Activated CD4-positive, alpha-beta T cell treated with anti-CD3 and anti-CD28 coated beads for 48 hours (primary cell): ENCODE data around the gene MRNIP.
A peak's percentile ranks its signal among the peaks of the same experiment; 100 is the strongest.

Source experiments
- DNase-seq: peaks from one replicate; pipeline ENCODE4 v3.0.0-alpha.2; 2020

The MRNIP gene

DNA sequence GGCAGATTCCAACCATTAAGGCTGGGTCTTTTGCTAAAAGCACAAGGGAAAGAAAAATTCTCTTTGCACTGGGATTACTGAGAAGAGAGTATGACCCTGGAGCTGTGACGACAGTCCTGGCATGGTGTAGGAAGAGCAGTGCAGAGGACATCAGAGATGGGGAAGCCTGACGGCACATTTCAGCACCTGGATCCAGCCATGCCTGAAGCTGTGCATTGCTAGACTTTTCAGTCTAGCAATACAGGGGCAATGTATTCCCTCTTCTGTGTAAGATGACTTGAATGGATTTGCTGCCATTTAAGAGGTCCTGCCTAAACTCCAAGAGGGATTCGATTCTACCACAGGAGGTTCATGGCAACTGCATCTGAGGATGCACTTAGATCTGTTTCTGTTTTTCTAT is 12.3 kb upstream of the MRNIP start:
- DNase-seq: no peak

DNA sequence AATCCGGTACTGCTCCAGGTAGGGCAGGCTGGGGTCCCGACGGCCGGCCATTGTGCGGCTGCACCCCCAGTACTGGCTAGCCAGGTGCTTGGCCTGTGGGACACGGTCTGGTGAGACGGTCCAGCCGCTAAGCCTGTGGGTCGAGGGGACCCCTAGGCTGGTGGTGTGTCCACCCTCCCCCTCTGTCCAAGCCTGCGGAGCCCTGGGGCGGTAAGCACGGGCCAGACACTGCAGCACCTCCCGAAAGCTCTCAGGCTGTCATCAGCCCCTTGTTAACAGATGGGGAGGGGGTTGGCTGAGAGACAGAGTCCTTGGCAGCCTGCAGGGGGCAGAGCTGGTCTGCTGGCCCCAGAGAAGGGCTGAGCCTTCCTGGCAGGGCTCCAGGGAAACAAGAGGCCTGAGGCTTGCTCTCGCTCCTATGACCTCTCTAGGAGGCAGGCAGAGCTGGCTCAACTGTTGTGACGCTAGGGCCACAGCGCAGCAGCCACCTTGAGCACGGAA is 11.8 kb upstream of the MRNIP start:
- DNase-seq: peak; percentile 32

DNA sequence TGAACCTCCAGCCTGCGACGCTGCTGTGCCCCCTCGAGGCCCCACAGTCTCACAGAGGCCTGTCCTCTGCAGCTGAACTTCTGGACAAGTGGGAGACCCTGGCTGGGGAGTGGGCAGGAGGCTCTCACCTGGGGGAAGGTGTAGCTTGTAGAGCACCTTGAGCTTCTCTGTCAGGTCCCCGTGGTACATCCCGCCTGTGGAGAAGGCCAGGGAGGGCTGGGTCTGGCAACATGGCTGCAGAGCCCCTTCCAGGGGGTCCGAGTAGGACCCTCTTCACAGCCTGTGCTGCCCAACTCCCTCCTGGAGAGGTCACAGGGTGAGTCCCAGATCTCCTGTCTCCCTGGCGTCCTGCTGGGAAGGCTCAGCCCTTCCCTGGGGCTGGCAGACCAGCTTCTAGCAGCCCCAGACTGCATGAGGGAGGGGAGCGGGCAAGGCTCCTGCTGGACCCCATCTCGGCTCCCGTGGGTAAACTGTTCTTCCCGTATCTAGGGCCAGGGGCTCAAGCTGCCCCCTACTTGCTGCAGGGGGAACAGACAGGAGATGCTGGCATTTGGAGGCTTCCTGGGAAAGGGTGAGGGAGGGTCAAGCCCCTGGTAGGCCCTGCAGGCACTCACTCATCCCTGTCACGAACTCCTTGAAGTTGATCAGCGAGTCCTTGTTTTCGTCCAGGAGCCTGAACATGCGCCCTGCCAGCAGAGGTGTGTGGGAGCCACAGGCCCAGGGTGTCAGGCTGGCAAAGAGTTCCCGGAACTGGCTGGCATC is 11.2 kb upstream of the MRNIP start:
- DNase-seq: no peak

DNA sequence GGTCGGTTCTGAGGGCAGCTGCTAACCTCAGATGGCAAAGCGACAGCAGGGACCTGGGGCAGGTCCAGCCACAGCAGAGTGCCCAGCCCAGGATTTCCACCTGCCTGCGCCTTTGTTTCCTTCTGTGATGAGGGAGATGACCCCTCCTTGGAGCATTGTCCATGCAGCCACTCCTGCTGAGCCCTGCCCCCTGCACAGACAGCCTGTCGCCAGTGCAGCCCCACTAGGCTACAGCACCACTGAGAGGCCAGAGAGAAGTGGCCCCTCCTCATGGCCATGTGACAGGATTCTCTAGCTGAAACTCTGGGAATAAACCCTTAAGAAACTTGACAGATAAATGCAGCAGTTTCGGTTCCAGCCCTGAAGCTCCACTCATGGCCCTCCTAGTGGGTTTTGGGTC is 10.5 kb upstream of the MRNIP start:
- no peak for DNase-seq

DNA sequence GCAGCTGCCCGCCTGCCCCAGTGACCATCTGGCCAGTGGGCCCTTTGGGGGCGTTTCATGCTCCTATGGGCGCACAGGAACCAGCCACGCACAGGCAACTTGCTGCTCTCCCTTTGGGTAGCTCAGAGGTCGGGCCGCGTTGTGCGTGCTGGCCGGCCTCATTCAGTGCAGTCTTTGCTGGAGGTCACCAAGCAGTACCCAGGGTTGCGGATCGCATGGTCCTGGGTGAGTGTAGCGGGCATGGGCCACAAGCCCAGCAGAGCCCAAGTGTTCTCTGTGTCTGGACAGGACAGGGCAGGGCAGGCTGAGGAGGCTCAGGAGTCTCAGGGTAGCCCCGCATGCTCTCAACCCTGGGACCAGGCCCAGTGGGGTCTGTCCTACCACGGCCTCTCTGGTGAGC is 9.9 kb upstream of the MRNIP start:
- no peak for DNase-seq

DNA sequence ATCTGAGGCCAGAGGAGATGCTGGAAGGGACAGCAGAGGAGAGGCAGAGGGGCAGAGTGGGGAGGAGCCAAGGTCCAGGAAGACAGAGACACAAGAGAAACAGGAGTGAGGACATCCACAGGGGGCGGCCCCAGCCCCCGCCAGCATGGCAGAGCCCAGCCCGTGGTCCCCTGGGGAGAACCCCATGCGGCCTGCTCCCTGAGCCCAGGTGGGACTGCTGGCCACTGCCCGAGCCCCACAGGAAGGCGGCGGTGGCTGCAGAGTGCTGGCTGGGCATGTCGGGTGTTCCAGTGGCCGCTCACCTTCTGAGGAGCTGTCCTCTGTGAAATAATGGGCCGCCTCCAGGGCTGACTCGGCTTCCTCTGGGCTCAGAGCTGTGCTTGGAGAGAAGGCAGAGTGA is 8.9 kb upstream of the MRNIP start:
- no peak for DNase-seq

DNA sequence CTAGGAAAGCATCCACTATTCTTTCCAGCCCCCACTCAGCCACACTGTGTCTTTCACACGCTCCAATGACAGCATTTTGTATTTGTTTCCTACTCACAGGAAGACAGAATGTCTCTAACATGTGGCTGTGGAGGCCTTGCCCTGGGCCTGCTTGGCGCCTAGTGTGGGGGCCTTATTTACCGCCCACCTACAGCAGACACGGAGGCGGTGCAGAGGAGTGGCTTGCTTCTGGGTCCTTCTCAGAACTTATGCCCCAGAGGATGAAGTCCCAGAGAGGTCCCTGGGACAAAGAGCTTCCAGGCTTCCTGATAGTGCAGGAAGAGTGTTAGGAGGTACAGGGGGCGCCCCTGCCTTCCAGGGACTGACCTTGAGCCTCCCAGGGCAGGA is 8.5 kb upstream of the MRNIP start:
- DNase-seq: no peak

DNA sequence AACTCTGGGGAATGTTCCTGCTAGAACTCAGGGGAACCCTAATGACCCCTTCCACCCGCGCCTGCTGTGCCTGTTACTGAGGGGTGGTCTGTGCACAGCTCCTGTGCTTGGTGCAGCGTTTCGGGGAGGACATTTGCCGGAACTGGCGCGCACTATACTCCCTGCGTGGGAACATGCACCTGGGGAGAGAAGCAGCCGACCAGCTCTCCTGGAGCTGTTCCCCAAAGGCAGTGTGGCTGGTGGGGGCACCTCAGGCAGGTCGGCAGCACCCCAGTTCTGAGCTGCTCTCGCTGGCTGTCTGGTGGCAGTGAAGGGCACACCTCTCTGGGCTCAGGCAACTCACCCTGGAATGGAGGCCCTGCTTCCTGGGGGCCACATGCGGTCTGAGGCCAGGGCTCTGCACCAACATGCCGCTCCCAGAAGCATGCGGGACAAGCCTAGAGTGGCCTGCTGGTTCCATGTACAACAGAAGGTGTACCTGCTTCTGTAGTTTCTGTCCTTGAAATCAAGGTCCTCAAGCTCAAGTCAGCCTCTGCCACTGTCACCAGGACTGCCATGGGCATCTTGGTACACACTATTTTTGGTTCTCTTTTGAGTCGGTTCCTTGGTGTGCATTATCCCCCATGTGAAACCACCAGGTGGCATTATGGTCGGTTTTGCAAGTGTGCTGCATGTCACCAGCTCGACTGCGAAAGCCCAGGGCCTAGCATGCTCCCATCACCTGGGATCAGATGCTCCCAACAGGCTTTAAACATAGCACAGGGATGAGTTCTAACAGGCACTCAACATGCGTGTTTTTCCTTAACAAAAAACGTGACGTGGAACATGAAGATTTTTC is 7.8 kb upstream of the MRNIP start:
- DNase-seq: peak; percentile 52

DNA sequence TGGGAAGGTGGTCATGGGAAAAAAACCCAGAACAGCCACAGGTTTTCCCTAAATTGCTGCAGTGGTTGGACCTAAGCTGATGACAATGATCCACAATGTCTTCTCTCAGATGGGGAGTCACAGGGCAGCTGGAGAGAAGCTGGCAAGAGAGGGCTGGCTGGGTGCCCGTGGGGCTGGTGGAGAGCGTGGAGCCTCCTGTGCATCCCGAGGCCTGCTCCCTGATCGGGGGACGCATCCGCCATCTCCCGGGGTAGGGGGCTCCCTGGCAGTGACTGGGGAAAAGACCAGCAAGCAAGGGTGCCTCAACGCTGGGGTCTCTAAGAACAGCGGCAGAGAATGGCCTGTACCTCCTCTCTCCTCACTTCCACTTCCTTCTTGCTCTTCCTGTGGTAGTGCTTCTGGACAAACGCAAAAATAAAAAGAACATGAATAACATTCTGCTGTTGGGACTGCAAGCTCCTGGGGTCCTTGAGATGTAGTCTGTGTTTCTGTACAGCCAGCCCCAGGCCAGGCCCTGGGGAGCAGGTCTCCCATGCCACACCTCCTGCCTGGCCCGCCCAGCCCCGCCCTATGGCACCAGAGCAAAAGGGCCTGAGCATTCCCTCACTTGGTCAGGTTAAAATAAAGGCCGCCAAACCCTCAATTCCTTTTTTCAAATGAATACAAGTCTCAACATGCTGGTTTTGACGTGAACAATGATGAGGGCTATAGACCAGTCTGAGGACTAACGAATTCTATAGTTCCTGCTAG is 7.0 kb upstream of the MRNIP start:
- no peak for DNase-seq

DNA sequence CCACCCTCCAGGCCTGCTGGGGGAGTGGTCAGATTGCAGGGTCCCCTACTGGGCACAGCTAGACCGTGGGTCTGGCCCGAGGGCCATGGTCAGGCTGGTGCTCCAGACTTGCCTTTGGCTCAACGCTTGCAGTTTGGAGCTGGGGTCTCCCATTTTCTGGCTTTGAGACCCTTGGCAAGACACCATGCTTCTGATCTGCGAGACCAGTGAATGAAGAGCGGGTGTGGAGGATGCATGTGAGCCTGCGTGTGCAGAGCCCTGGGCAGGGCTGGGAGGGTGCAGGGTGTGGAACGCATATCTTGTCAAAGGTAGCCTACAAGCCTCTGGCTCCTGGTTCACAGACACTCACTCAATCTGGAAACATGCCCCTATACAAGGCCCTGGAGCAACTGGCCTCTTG is 6.1 kb upstream of the MRNIP start:
- DNase-seq: no peak

DNA sequence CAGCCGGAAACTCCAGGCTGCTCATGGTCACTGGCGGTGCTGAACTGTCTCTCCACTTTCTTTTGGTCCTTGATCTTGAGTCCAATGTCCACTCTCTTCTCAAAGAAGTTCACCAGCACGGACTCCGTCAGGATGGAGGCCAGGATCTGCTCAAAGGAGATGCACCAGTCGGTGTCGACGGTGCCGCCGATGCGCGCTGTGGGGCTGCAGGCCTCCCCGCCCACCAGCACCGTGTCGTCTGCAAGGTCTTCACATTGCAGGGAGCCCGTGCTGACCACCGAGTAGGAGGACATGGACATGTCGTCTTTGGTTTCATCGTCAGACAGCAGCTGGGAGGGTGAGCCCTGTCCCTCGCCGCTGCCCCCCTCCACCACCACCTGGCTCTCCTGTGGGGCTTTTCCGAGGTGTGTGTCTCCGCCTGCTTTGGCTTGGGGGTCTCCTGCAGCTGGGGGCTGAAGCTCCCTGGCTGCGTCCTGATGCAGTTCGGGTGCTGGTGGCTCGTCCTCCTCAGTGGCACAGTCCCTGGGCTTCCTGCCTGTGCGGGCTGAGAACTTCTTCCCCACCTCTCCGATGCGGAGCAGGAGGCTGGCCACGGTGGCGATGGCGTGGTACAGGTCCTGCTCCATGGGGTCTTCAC is 5.0 kb upstream of the MRNIP start:
- no peak for DNase-seq

DNA sequence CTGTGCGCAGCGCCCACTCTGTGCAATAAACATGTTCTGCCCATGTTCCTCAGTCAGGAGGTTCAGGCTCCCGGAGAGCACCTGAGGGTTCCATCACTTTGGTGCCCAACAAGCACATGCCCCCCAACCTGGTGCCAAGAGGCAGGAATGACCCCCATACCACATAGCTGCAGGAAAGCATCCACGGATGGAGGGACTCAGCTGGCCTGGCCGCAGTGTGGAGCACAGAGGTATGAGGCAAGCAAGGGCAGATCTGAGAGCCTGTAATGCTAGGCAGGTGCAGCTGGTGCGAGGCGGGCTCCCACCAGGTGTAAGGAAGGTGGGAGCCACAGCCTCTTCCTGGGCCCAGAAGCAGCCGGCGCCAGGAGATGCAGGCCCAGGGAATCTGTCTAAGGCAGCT is 4.3 kb upstream of the MRNIP start:
- DNase-seq: no peak

DNA sequence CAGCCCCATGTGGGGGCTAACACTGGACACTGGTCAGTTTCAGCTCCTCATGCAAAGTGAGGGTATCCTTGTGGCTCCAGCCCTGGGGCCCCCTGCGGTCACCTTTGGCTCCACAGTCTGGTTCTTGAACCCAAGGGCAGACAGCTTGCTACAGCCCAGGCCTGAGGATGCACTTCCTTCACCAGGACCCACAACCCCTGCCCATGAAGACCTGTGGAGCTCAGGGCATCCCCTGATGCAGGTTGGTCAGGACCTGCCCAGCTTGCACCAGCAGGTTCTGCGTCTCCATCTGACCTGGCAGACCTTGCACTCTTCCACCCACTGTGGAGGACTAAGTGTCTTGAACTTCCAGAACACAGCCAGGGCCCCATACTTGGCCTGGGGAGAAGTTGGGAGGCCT is 3.7 kb upstream of the MRNIP start:
- no peak for DNase-seq

DNA sequence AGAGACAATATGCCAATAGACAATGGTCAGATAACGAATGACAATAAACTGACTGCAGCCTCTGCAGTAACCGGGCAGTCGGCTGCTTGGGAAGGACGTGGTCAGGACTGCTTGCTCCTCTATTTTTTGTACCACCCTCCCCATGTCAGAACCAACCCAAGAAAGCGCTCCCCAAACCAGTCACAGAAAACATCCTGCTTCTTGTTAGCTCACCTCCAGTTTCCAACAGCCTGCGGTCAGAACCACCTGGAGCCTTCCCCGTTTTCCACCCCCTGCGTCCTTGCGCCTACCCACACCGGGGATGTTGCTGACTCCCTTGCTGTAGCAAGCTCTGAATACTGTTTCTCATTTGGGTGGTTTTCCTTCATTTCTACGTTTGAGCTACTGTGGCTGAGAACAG is 1.7 kb upstream of the MRNIP start:
- DNase-seq: no peak

DNA sequence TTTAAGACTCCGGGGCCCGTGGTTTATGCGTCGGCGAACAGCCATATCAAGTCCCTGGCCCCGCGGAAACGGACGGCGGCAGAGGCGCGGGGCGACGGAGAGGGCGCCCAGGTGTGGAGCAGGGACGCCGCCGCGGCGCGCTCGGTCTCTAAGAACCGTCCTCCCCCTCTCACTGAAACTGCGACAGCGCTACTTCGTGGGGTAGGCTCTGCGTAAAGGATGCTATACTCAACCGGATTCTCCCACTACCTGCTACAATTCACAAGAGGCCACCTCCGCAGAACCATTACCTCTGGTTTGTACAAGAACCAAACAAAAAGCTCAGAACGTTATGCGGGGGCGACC is 404 bp downstream of the MRNIP start:
- DNase-seq: peak; percentile 63

DNA sequence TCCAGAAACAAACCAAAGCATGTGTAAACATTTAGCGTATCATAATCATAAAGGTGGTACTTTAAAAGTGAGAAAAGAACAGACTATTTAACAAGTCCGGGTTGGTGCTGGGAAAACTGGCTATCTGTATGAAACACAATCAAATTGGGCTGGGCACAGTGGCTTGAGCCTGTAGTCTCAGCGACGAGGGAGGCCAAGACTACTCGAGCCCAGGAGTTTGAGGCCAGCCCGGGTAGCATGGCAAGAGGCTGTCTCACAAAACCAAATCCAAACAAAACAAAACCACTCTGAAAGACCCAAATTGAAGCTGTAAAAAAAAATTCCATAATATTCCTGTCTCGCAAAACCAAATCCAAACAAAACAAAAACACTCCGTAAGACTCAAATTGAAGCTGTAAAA is 4.3 kb downstream of the MRNIP start:
- no peak for DNase-seq

DNA sequence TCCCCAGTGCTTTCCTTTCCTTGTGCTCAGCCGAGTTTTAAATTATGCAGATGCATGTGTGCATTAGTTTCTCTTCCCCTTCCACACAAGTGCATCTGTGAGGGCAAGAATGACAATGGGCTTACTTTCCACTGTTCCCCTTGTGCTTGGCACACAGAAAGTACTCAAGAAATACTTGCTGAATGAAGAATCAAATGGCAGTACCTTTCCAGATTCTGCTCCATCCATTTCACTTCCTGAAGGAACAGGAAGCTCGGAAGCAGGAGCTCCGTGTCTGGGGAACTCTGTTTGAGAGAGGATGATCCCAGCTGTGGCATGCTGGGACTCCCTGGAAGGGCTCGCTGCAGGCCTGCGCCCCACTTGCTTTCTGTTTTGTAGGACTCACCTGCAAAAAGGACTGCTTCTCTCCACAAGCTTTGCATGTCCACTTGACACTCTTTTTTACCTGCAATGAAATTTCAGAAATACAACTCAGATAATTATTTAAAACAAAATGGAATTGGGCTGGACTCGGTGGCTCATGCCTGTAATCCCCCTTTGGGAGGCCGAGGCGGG is 5.5 kb downstream of the MRNIP start:
- DNase-seq: no peak

DNA sequence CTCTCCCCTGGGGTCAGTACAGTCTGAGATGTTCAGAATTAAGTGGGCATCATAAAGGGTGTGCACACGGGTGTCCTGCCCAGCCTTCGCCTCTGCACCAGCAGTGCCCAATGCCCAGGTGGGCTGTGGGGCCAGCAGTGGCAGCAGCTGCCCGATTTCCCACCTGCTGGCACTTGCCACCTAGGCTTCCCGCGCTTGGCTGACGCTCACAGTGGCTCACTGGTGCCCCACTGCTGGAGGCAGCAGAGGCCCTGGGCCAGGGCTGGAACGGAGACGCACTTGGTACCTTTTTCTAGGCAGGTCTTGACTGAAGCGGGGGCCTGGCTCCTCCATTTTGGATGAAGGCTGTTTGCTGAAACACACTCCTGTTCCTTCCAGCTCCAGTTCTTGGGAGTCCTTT is 17.0 kb downstream of the MRNIP start:
- no peak for DNase-seq

DNA sequence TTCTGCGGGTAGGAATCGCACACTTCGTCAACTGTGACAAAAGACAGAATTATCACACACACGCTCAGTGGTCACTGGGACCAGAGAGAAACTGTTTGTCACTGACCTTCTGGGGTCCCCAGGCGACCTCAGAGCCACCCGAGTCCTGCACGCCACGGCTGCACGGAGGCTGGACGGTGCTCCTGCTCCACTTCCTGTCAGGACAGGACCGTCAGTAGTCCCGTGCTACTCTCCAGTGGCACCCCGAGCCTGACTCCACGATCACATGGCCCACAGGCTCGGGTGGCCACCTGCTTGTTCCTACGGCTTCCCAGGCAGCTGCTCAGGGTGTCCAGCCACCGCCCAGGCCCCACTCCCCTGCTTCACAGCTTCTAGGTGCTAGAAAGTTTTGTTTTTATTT is 17.9 kb downstream of the MRNIP start:
- DNase-seq: no peak

DNA sequence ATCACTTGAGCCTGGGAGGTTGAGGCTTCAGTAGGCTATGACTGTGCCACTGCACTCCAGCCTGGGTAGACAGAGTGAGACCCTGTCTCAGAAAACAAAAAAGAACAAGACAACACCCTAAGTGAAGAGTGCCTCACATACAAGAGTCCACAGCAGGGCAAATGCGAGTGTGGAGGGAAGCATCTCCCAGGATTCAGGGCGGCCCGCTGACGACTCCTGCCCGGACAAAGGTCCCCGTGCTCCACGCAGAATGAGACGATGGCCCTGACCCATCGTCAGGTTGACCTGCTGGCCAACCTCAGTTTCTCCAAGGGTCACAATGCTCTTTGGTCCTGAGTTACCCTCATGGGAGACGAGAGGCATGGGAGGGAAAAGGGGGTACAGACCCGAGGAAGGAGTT is 18.3 kb downstream of the MRNIP start:
- DNase-seq: no peak

DNA sequence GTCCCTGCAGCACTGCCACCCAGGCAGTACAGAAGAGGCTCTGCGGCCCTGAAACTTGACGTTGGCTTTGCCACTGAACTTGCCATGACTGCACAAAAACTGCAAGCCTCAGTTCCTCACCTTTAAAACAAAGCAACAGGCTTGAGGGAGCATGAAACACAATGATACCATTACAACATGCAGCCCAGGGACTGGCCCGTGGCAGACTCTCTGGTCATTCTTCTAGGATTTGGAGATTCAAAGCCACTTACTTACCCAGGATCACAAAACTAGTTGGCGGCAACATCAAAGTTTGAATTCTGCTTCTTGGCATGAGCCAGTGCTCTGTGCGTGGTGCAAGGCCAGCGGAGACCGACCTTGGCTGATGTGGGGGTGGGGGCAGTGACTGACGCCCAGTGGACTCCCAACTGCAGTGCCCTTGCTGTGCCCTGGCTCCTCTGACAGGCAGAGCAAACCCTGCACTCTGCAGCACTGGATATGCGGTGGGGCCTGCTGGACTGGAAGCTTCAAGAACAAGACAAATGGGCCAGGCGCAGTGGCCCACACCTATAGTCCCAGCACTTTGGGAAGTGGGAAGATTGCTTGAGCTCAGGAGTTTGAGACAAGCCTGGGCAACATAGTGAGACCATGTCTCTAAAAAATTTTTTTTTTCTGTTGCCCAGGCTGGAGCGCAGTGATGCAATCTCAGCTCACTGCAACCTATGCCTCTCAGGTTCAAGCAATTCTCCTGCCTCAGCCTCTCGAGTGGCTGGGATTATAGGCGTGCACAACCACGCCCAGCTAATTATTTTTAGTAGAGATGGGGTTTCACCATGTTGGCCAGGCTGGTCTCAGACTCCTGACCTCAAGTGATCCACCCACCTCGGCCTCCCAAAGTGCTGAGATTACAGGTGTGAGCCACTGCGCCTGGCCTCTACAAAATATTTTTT is 19.0 kb downstream of the MRNIP start:
- DNase-seq: no peak
